K562 (cell line): ENCODE results near the gene FAM124A. TPM values are rescaled to one million over a fixed set of nuclear protein-coding genes. Genes with fewer than 3 reads are reported as not detected.

Experiments
- ATAC-seq: fragments of 200-7000 bp; cut with Tn5 transposase; 3 replicates; pipeline ENCODE4 v1.9.1; 2020; ENCODE audit warnings: moderate library complexity
- BruUV-seq: library from RNA; stranded (reverse); fragments of 400-500 nt; replicated peaks from 2 replicates; lab custom pipeline; 2021; lab: Mats Ljungman, UMichigan
- CTCF ChIA-PET: fragments of 300-600 bp; formaldehyde crosslinking; extraction: SDS; loops from one replicate; lab custom pipeline; 2021; ENCODE audit warnings: low intra/inter-chr PET ratio; lab: Yijun Ruan, JAX
- POLR2A ChIA-PET: fragments of 300-600, 350-650 bp; sonication (Branson Sonifier 250); formaldehyde crosslinking; extraction: SDS; loops from one replicate; lab custom pipeline; 2021; ENCODE audit warnings: antibody characterized with exemption, inconsistent platforms; lab: Yijun Ruan, JAX
- DNase-seq, 4 experiments: peaks; one replicate each; pipeline versions ENCODE4 v3.0.0 to v3.0.0-alpha.2; 2011 to 2018; ENCODE audit warnings: low spot score in 3 of 4, mixed read lengths in 3 of 4; ENCODE audit errors: extremely low read depth in 1 of 4
- FAIRE-seq: peaks from 2 replicates; lab custom pipeline; 2011; peaks lifted over from hg19 to GRCh38; lab: Jason Lieb, UNC
- H2AFZ ChIP-seq: 2 replicates; pipeline ENCODE4 v1.6.0; 2011; ENCODE audit warnings: low read depth, low read length, control low read depth, inconsistent platforms
- H3K27ac ChIP-seq: fragments of 200-600 bp; 3 replicates; pipeline ENCODE4 v1.8.0; 2011; ENCODE audit warnings: low read depth, mild to moderate bottlenecking, control low read depth, inconsistent platforms, low read length, moderate library complexity, mixed read lengths; ENCODE audit errors: extremely low read depth
- H3K27me3 ChIP-seq, 2 experiments: fragments of 300-600 bp in 1 of 2; 2 replicates in 1 of 2; 3 replicates in 1 of 2; pipeline versions ENCODE4 v1.6.0 to v1.8.0; 2011; ENCODE audit warnings: inconsistent platforms in 2 of 2, low read length in 2 of 2, mild to moderate bottlenecking in 1 of 2, mixed read lengths in 1 of 2, moderate library complexity in 1 of 2; ENCODE audit not compliant: control insufficient read depth in 2 of 2, insufficient read depth in 2 of 2
- H3K36me3 ChIP-seq: fragments of 300-600 bp; 3 replicates; pipeline ENCODE4 v1.8.0; 2011; ENCODE audit warnings: mild to moderate bottlenecking, low read length, inconsistent platforms; ENCODE audit not compliant: control insufficient read depth, insufficient read depth
- H3K4me1 ChIP-seq, 2 experiments: fragments of 200-600 bp in 1 of 2; replicated peaks in 1 of 2; 2 replicates in 1 of 2; 3 replicates in 1 of 2; pipeline versions ENCODE4 v1.5.1 to v1.8.0; 2011; ENCODE audit warnings: inconsistent platforms in 2 of 2, low read length in 2 of 2, mild to moderate bottlenecking in 1 of 2, mixed read lengths in 1 of 2, moderate library complexity in 1 of 2; ENCODE audit not compliant: control insufficient read depth in 2 of 2, insufficient read depth in 2 of 2
- H3K4me2 ChIP-seq: 2 replicates; pipeline ENCODE4 v1.6.1; 2011; ENCODE audit warnings: low read length, control low read depth, inconsistent platforms, mixed read lengths; ENCODE audit not compliant: insufficient read depth
- H3K4me3 ChIP-seq: fragments of 200-600 bp; sonication (generic), shearing (Covaris generic); 2 replicates; pipeline ENCODE4 v1.5.1; 2016; ENCODE audit warnings: control low read depth, inconsistent platforms
- H3K79me2 ChIP-seq: fragments of 200-600 bp; 3 replicates; pipeline ENCODE4 v1.8.0; 2011; ENCODE audit warnings: low read length, inconsistent platforms; ENCODE audit not compliant: control insufficient read depth, insufficient read depth
- H3K9ac ChIP-seq, 2 experiments: 2 replicates each; pipeline versions ENCODE4 v1.6.0 to v1.6.1; 2011; ENCODE audit warnings: low read depth in 2 of 2, low read length in 2 of 2, control low read depth in 1 of 2, inconsistent platforms in 1 of 2, mild to moderate bottlenecking in 1 of 2, mixed read lengths in 1 of 2; ENCODE audit not compliant: insufficient read depth in 1 of 2
- H3K9me1 ChIP-seq: one replicate; pipeline ENCODE4 v1.6.0; 2011; ENCODE audit warnings: inconsistent platforms, mild to moderate bottlenecking, low read length, moderate library complexity; ENCODE audit not compliant: control insufficient read depth, insufficient read depth
- H3K9me3 ChIP-seq: replicated peaks from 2 replicates; pipeline ENCODE4 v1.5.1; 2011; ENCODE audit warnings: low read depth, low read length, inconsistent platforms; ENCODE audit not compliant: control insufficient read depth, insufficient read depth
- H4K20me1 ChIP-seq: replicated peaks from 2 replicates; pipeline ENCODE4 v1.6.1; 2011; ENCODE audit warnings: low read length, inconsistent platforms, mixed read lengths; ENCODE audit not compliant: control insufficient read depth, insufficient read depth
- CREB1 ChIP-seq, 2 experiments: sonication (generic) in 1 of 2; formaldehyde crosslinking in 1 of 2; IDR thresholded peaks; 2 replicates each; pipeline versions ENCODE4 v1.6.1 to v1.8.0; 2012 to 2022; ENCODE audit warnings: inconsistent platforms in 1 of 2, mild to moderate bottlenecking in 1 of 2, missing genetic modification reagents in 1 of 2, moderate library complexity in 1 of 2
- HCFC1 ChIP-seq: IDR thresholded peaks from 2 replicates; pipeline ENCODE4 v1.6.1; 2012; ENCODE audit warnings: low read depth, low read length, improper control_type of control experiment
- ZNF140 ChIP-seq: fragments of 250-450 bp; sonication (Bioruptor Pico); IDR thresholded peaks from 2 replicates; pipeline ENCODE4 v1.8.0; 2021; ENCODE audit warnings: moderate library complexity, mild to moderate bottlenecking, inconsistent platforms
- WGBS: fragments of 100-300 bp; shearing (Covaris generic); methylation state at CpG from one replicate; pipeline ENCODE4 v1.1.6; 2016; ENCODE audit warnings: low coverage, mixed read lengths; ENCODE audit not compliant: insufficient coverage; ENCODE audit errors: missing lambda C conversion rate; 5-methylcytosine and 5-hydroxymethylcytosine counted together
- in situ Hi-C: fragments of 300-500 bp; cut with MboI; formaldehyde crosslinking; loops from 4 replicates; pipeline ENCODE4 v1.15.0; 2018; ENCODE audit warnings: inconsistent platforms, mixed read lengths
- intact Hi-C: fragments of 100-400 bp; cut with micrococcal nuclease; formaldehyde crosslinking; loops from 2 replicates; pipeline ENCODE4 v1.14.2; 2022
- polyA plus RNA-seq, 8 experiments: library from polyadenylated mRNA; depleted of rRNA in 4 of 8; stranded (reverse) in 5 of 8; unstranded in 3 of 8; fragments of >200 nt; fragmentation: Nextera tagmentation in 2 of 8; fragmentation: Illumina TruSeq in 1 of 8; extraction: Ambion mirVana in 2 of 8; extraction: Trizol in 1 of 8; gene quantifications; 2 replicates each; pipeline versions ENCODE4 v1.2.1 to v1.2.3, GENCODE V29; 2011 to 2014; ENCODE audit warnings: inconsistent platforms in 1 of 8, missing spikeins in 1 of 8
- total RNA-seq, 7 experiments: library from RNA; depleted of rRNA in 6 of 7; stranded (reverse); fragments of >200 nt in 6 of 7; fragmentation: Illumina TruSeq in 2 of 7; extraction: Trizol in 2 of 7; gene quantifications; 2 replicates each; pipeline versions ENCODE4 v1.2.1 to v1.2.3, GENCODE V29; 2011 to 2021; ENCODE audit warnings: low replicate concordance in 1 of 7
- TF ChIP-seq, protein P1 (sequence below): fragments of 250-450 bp; sonication (Bioruptor Pico); IDR thresholded peaks from 2 replicates; pipeline ENCODE4 v1.5.0; 2020; ENCODE audit warnings: mild to moderate bottlenecking, borderline replicate concordance
- TF ChIP-seq, protein P2 (sequence below): fragments of 450-650 bp; IDR thresholded peaks from 2 replicates; pipeline ENCODE4 v1.6.1; 2016; ENCODE audit warnings: borderline replicate concordance
- TF ChIP-seq, protein P3 (sequence below): sonication (generic); formaldehyde crosslinking; IDR thresholded peaks from 2 replicates; pipeline ENCODE4 v1.8.0; 2023; ENCODE audit warnings: mild to moderate bottlenecking, missing genetic modification reagents

FAM124A gene
- total and polyA plus RNA-seq, 9 of the 15 experiments (the other 6 are each of a cell fraction or from before 2014, with no cell fraction given): not detected

DNA sequence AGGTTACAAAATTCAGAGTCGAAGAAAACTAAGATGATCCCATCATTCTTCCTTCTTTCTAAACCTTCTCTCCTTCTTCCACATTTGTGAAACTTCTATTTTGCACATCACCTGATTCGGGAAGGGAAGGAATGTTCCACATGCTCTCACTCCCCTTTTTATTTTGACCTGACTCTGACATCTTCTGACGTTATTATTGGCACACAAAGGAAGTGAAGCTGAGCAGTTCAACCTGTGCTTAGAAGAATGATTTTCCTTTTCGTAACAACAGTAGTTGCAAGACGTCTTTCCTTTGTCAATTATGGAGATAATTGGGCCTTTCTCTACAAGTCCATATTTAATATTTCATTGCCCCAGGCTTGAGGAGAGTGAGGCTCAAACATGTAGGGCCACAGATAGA, 18.0 kb downstream of the FAM124A start:
- TF ChIP-seq, protein P1, sequence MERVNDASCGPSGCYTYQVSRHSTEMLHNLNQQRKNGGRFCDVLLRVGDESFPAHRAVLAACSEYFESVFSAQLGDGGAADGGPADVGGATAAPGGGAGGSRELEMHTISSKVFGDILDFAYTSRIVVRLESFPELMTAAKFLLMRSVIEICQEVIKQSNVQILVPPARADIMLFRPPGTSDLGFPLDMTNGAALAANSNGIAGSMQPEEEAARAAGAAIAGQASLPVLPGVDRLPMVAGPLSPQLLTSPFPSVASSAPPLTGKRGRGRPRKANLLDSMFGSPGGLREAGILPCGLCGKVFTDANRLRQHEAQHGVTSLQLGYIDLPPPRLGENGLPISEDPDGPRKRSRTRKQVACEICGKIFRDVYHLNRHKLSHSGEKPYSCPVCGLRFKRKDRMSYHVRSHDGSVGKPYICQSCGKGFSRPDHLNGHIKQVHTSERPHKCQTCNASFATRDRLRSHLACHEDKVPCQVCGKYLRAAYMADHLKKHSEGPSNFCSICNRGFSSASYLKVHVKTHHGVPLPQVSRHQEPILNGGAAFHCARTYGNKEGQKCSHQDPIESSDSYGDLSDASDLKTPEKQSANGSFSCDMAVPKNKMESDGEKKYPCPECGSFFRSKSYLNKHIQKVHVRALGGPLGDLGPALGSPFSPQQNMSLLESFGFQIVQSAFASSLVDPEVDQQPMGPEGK (CRISPR knock-in tag): no peak
- TF ChIP-seq, protein P2, sequence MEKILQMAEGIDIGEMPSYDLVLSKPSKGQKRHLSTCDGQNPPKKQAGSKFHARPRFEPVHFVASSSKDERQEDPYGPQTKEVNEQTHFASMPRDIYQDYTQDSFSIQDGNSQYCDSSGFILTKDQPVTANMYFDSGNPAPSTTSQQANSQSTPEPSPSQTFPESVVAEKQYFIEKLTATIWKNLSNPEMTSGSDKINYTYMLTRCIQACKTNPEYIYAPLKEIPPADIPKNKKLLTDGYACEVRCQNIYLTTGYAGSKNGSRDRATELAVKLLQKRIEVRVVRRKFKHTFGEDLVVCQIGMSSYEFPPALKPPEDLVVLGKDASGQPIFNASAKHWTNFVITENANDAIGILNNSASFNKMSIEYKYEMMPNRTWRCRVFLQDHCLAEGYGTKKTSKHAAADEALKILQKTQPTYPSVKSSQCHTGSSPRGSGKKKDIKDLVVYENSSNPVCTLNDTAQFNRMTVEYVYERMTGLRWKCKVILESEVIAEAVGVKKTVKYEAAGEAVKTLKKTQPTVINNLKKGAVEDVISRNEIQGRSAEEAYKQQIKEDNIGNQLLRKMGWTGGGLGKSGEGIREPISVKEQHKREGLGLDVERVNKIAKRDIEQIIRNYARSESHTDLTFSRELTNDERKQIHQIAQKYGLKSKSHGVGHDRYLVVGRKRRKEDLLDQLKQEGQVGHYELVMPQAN: no peak
- no peak for TF ChIP-seq HCFC1
- TF ChIP-seq, protein P3, sequence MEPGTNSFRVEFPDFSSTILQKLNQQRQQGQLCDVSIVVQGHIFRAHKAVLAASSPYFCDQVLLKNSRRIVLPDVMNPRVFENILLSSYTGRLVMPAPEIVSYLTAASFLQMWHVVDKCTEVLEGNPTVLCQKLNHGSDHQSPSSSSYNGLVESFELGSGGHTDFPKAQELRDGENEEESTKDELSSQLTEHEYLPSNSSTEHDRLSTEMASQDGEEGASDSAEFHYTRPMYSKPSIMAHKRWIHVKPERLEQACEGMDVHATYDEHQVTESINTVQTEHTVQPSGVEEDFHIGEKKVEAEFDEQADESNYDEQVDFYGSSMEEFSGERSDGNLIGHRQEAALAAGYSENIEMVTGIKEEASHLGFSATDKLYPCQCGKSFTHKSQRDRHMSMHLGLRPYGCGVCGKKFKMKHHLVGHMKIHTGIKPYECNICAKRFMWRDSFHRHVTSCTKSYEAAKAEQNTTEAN (CRISPR knock-in tag): no peak
- TF ChIP-seq ZNF140 (CRISPR knock-in tag): no peak
- TF ChIP-seq CREB1 (IDR thresholded peaks at IDR 0.05): no peak
- TF ChIP-seq CREB1 (CRISPR knock-in tag; IDR thresholded peaks at IDR 0.05): no peak
- no peaks in the 10 kb centered on the region for H3K9me1 ChIP-seq
- H3K79me2 ChIP-seq: no peaks in the 10 kb centered on the region
- H3K4me2 ChIP-seq: no peak overlapping the region
- no TSS peak for BruUV-seq
- ChIA-PET CTCF (no interaction called here), POLR2A (no interaction called here)
- intact Hi-C loops: no loop called here
- in situ Hi-C loops: no loop called here
- H3K9me3 ChIP-seq: no peaks in the 10 kb centered on the region
- no peaks in the 10 kb centered on the region for H3K4me1 ChIP-seq
- DNase-seq (no peak), FAIRE-seq (no peak), ATAC-seq (no peak)
- H3K9ac ChIP-seq: no peak overlapping the region
- H4K20me1 ChIP-seq: no peaks in the 10 kb centered on the region
- H2AFZ ChIP-seq: no peak overlapping the region
- H3K36me3 ChIP-seq: no peaks in the 10 kb centered on the region
- peaks cover 4 to 16% of the 10 kb centered on the region in 2 experiments; a peak in 3 of 5 replicates for H3K27me3 ChIP-seq
- H3K27ac ChIP-seq: no peak overlapping the region
- 0% methylated on average over 5 of the region's 5 CpGs for WGBS
- H3K4me3 ChIP-seq: no peak overlapping the region
